ENCODE data around the gene TAX1BP1. TPM values are rescaled to one million over a fixed set of nuclear protein-coding genes. Genes with fewer than 3 reads are reported as not detected.

Gene TAX1BP1
- total and polyA plus RNA-seq, 2 donors (not counting 3 experiments of a cell fraction or from before 2014, with no cell fraction given), result 77.7 to 93.2 TPM

GRCh38 chr7:27735165-27735564 is 4.8 kb upstream of the TAX1BP1 start:
- no peaks in the 10 kb centered on the region for H3K27me3 ChIP-seq (ENCODE audit: control insufficient read depth in 2 of 2, insufficient read depth in 2 of 2, low read length in 2 of 2)
- H4K20me1 ChIP-seq (replicated peaks; ENCODE audit: control insufficient read depth, extremely low read depth, insufficient read depth, low read length), result no peaks in the 10 kb centered on the region
- H3K27ac ChIP-seq (ENCODE audit: insufficient read depth, low read depth, low read length), result no peak overlapping the region
- POLR2A ChIA-PET, result no interaction called here
- H3K9me1 ChIP-seq (replicated peaks; ENCODE audit: control insufficient read depth, extremely low read depth, insufficient read depth, low read length), result no peaks in the 10 kb centered on the region
- BruUV-seq (replicated peaks), result no TSS peak
- FAIRE-seq, result no peak
- H3K4me2 ChIP-seq (ENCODE audit: insufficient read depth, low read length), result no peak overlapping the region
- no peak overlapping the region for H3K9ac ChIP-seq (replicated peaks; ENCODE audit: extremely low read depth, insufficient read depth, low read length)
- CTCF ChIA-PET, result interaction anchor here (1.0 to 1.1 kb wide), 2 partner anchors 10 to 20 kb away, joined by 3 to 6 read pairs; no protein-coding TSS in a partner anchor
- peaks cover under 1% of the 10 kb centered on the region for H3K79me2 ChIP-seq (ENCODE audit: control insufficient read depth, insufficient read depth, low read length)
- no peaks in the 10 kb centered on the region for H3K36me3 ChIP-seq (ENCODE audit: control insufficient read depth in 2 of 2, extremely low read depth in 1 of 2, insufficient read depth in 2 of 2, low read length in 2 of 2)
- DNase-seq (ENCODE audit: low read depth, low spot score), result no peak
- no peak overlapping the region for H2AFZ ChIP-seq (ENCODE audit: low read depth, low read length)
- TF ChIP-seq JUN (IDR thresholded peaks at IDR 0.05; ENCODE audit: borderline replicate concordance, insufficient read depth, insufficient read length, low read depth) (no peak), FOS (IDR thresholded peaks at IDR 0.05; ENCODE audit: borderline replicate concordance, insufficient read depth, low read length) (no peak), MAX (IDR thresholded peaks at IDR 0.05; ENCODE audit: insufficient read depth, insufficient read length) (no peak), POLR2AphosphoS5 (IDR thresholded peaks at IDR 0.05; ENCODE audit: insufficient read depth, low read depth, low read length) (no peak), EZH2 (IDR thresholded peaks at IDR 0.05; ENCODE audit: borderline replicate concordance, low read depth, low read length, severe bottlenecking) (no peak), MYC (IDR thresholded peaks at IDR 0.05; ENCODE audit: low read depth, low read length) (no peak), POLR2A (IDR thresholded peaks at IDR 0.05; ENCODE audit: low read depth, low read length) (no peak), GATA2 (IDR thresholded peaks at IDR 0.05; ENCODE audit: insufficient read depth, insufficient read length, low read depth, low read length) (no peak), CTCF (IDR thresholded peaks at IDR 0.05; ENCODE audit: extremely low read depth in 1 of 2, insufficient read depth in 1 of 2, low read depth in 1 of 2, low read length in 2 of 2) (no peak)
- dilution Hi-C loops (cut with MboI; ENCODE audit: extremely low pct_ligation_motif_present, low sequenced_read_pairs), result no loop called here
- no peak overlapping the region for H3K4me3 ChIP-seq (replicated peaks in 1 of 3; ENCODE audit: insufficient read depth in 1 of 3, low read depth in 1 of 3, low read length in 3 of 3)
- H3K4me1 ChIP-seq (ENCODE audit: control insufficient read depth, extremely low read depth, insufficient read depth, low read length), result peaks cover 11% of the 10 kb centered on the region
- intact Hi-C loops (cut with micrococcal nuclease), result no loop called here
- no peaks in the 10 kb centered on the region for H3K9me3 ChIP-seq (replicated peaks; ENCODE audit: control insufficient read depth, insufficient read depth, low read length)

Measured in endothelial cell of umbilical vein (primary cell).